ENCODE results near the gene SYT11.
"Not testable (repeated sequence)": the region's sequence is repeated elsewhere in the genome, so short reads cannot be mapped to it uniquely, and the experiment has no call there.

Gene SYT11

GRCh38 chr1:155860970-155861510 lies 1.7 kb downstream of the SYT11 start:
- DNase-seq (ENCODE audit: low spot score), result no peak

GRCh38 chr1:155861896-155862295 lies 2.5 kb downstream of the SYT11 start:
- DNase-seq (ENCODE audit: low spot score), result no peak

GRCh38 chr1:155864393-155864792 lies 5.0 kb downstream of the SYT11 start:
- DNase-seq (ENCODE audit: low spot score), result no peak

- DNase-seq (ENCODE audit: low spot score), result no peak
Observed at GRCh38 chr1:155867766-155868165, 8.4 kb downstream of the SYT11 start.

GRCh38 chr1:155871390-155871789 lies 12.0 kb downstream of the SYT11 start:
- DNase-seq (ENCODE audit: low spot score), result no peak

GRCh38 chr1:155872527-155872926 lies 13.2 kb downstream of the SYT11 start:
- DNase-seq (ENCODE audit: low spot score), result no peak

- DNase-seq (ENCODE audit: low spot score), result no peak
Observed at GRCh38 chr1:155873860-155874259, 14.5 kb downstream of the SYT11 start.

GRCh38 chr1:155877945-155878344 lies 18.6 kb downstream of the SYT11 start:
- DNase-seq (ENCODE audit: low spot score), result no peak

GRCh38 chr1:155880251-155880650 lies 20.9 kb downstream of the SYT11 start:
- no peak for DNase-seq (ENCODE audit: low spot score)

- DNase-seq (ENCODE audit: low spot score), result no peak
Observed at GRCh38 chr1:155880950-155881349, 21.6 kb downstream of the SYT11 start.

- no peak for DNase-seq (ENCODE audit: low spot score)
Observed at GRCh38 chr1:155882235-155882634, 22.9 kb downstream of the SYT11 start.

- no peak for DNase-seq (ENCODE audit: low spot score)
Observed at GRCh38 chr1:155882766-155883165, 23.4 kb downstream of the SYT11 start.

- no peak for DNase-seq (ENCODE audit: low spot score)
Observed at GRCh38 chr1:155884031-155884960, 24.9 kb downstream of the SYT11 start.

- no peak for DNase-seq (ENCODE audit: low spot score)
Observed at GRCh38 chr1:155884982-155885381, 25.6 kb downstream of the SYT11 start.

GRCh38 chr1:155888481-155888880 lies 29.1 kb downstream of the SYT11 start:
- no peak for DNase-seq (ENCODE audit: low spot score)

- DNase-seq (ENCODE audit: low spot score), result no peak
Observed at GRCh38 chr1:155889566-155889965, 30.2 kb downstream of the SYT11 start.

GRCh38 chr1:155890251-155890650 lies 30.9 kb downstream of the SYT11 start:
- DNase-seq (ENCODE audit: low spot score), result no peak

- DNase-seq (ENCODE audit: low spot score), result no peak
Observed at GRCh38 chr1:155892796-155893195, 33.4 kb downstream of the SYT11 start.

- peak; percentile 38 for DNase-seq (ENCODE audit: low spot score)
Observed at GRCh38 chr1:155893389-155894142, 34.2 kb downstream of the SYT11 start.

- DNase-seq (ENCODE audit: low spot score), result not testable (repeated sequence)
Observed at GRCh38 chr1:155895617-155896016, 36.2 kb downstream of the SYT11 start.

GRCh38 chr1:155896476-155896875 lies 37.1 kb downstream of the SYT11 start:
- DNase-seq (ENCODE audit: low spot score), result not testable (repeated sequence)

GRCh38 chr1:155897746-155898145 lies 38.4 kb downstream of the SYT11 start:
- no peak for DNase-seq (ENCODE audit: low spot score)

GRCh38 chr1:155898888-155899287 lies 39.5 kb downstream of the SYT11 start:
- DNase-seq (ENCODE audit: low spot score), result no peak
